Measurements from ENCODE around the gene MCTP1.

GRCh38 chr5:95296291-95296690 is 11.4 kb upstream of the MCTP1 start:
- TF ChIP-seq CTCF (IDR thresholded peaks at IDR 0.05) = no peak
- no peak for TF ChIP-seq POLR2A (IDR thresholded peaks at IDR 0.05)
